GM18861 (cell line): ENCODE results near the gene SPATA31E1.
"Not testable (repeated sequence)": the region's sequence is repeated elsewhere in the genome, so short reads cannot be mapped to it uniquely, and the experiment has no call there.

ENCODE experiments used
- ATAC-seq: cut with Tn5 transposase; IDR thresholded peaks from one replicate; pipeline ENCODE4 v1.9.1; 2021; ENCODE audit not compliant: unreplicated experiment

SPATA31E1 gene

DNA sequence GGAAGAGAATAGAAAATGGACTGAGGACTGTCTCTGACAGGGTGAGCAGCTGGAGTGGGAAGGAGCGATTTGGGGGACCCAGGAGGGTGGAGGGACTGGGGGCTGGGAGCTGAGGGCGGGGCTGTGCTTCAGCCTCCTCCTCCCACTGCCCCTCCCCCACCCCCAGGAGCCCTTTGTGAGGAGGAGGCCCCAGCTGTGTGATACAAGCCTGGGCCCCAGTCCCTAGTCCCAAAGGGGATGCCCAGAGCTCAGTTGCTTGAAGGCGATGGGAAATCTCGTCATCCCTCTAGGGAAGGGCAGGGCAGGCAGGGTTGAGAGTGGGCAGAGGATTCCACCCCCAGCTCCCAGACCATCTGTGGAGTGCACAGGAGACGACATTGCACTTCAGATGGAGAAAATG lies at the start of gene SPATA31E1:
Gene SPATA31E1 (plus strand): TSS at position 251 of the 400 bp plus-strand sequence. CDS start 15 bp downstream, at position 266.
- no peak for ATAC-seq

DNA sequence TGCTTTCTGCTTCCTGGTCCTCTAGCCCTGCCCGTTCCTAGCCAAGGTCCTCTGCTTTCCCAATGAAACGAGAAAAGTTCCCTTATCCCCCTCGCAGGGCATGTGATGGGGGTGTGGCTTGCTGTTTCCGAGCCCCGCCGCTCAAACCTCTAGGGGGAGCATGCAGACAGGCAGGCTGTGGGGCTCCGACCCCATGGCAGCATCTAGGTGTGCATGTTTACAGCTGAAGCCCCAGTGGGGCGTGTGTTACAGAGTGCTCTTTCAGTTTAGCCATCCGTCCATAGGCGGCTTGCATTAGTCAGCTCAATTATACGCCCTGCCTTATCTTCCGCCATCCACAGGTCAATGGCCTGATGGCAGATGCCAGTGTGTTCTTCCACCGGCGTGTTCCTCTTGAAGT lies 48.3 kb upstream of the SPATA31E1 start:
- no peak for ATAC-seq

DNA sequence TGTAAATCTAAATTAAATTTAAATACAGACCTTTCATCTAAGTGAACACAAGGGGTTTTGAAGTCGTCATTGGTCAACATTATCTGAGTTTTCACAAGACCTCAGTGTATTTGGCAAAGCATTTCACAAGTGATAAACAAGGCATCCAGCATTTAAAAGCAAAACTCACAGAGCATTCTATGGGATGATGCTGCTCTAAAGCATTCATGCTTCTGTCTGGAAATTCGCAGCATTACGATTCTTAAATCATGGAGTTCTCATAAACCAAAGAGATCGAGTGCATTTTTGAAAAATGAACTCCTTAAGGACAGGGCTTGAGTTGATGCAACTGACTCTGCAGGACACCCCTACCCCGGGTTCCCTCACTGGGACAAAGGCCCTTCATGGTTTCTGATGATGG lies 46.1 kb upstream of the SPATA31E1 start:
- no peak for ATAC-seq

DNA sequence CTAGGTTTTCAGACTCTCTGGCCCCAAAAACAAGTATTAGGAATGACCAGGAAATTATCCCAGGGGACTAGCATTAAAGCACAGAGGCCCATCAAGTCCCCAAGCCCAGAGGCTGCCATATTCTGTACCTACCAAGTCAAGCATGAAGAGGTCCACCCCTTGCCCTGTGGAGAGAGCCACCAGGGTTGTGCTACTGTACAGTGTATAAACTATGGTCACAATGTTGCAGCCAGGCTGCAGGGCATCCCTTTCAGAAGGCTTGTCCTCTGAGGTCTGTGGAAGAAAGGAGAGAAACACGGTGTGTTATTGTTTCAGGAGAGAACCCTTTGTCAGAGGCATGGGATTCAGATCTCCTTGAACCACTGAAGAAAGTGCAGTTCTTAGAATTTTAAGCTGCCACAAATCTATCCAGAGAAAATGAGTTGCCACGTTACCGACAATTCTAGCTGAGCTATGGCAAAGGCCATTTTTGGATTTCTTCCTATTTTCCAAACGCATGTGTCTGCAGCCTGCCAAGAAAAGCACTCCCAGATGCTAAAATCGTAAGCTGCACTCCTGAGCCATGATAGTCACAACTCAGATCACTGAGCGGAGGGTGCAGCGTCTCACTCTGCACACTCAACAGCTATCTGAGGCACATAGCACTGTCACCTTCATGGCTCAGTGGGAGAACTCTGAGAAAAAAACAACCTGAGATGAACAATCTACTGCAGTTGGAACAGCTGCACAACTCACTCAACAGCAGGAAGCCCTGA lies 45.5 kb upstream of the SPATA31E1 start:
- ATAC-seq = no peak

DNA sequence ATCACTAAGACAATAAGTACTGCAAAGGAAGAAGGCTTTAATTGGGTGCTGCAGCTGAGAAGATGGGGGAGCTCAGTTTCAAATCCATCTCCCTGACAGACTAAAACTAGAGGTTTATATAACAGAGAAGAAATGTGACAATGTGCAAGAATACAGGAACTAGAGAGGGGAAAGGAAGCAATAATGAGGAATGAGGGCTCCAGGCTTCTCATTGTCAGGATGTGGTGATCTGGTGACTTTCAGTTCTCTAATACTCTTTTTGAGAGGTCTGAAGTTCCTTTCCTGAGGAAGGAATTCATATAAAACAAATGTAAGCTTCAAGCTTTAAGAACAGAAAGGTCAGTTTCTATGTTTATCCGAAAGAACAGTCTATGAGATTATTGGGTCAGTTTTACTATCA lies 42.5 kb upstream of the SPATA31E1 start:
- ATAC-seq = no peak

DNA sequence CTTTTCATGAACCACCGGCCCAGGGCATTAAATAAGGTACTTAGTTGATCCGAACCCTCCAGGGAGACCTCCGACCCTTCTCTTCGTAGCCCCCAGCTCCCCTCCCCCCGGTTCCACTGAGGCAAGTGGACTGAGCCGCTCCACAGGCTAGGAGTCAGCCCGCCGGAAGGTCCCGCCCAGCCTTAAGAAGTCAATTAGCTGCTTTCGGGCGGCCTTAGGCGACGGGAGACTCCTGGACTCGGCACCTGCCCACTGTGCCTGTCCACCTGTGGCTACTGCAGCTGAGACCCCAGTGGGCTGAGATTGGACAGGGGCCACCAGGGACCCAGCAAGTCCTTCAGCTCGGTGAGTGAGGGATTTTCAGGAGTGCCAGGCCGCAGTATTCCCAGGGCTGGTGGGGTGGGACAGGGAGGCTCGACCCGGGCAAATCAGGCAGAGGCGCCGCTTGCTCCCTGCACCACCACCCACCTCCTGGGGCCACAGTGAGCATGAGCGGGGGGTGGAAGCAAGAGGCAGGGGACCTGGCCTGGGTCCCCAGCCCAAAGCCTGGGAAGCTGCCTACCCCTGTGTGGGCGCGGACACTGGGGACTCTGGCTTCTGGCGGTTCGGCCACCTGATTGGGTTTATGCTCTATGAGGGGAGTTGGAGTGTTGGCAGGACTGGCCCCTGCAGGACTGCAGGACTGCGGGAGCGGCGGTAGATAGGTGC lies 39.6 kb upstream of the SPATA31E1 start:
- no peak for ATAC-seq

DNA sequence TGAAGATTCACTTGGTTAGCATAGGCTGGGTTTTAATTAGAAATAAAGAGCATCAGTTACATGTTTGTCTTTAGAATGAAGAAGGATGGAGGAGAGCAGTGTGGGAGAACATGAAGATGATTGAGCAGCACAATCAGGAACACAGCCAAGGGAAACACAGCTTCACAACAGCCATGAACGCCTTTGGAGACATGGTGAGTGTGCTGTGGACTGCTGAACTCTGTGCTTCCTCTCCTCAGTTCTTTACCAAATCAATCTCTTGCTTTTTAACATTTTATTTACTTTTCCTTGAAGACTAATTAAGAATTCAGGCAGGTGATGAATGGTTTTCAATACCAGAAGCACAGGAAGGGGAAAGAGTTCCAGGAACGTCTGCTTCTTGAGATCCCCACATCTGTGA lies 38.2 kb upstream of the SPATA31E1 start:
- no peak for ATAC-seq

DNA sequence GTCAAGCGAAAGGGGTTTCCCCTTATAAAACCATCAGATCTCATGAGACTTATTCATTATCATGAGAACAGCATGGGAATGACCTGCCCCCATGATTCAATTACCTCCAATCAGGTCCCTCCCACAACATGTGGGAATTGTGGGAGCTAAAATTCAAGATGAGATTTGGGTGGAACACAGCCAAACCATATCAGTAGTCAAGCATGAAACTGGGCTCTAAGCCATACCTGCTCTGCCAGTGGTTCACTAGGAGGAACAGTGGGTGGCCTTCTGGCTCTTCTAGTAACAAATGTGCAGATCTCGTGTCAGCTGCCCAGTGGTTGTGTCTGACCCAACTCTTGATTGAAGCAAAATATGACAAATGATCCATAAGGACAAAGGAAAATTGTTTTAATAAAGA lies 34.9 kb upstream of the SPATA31E1 start:
- ATAC-seq = not testable (repeated sequence)

DNA sequence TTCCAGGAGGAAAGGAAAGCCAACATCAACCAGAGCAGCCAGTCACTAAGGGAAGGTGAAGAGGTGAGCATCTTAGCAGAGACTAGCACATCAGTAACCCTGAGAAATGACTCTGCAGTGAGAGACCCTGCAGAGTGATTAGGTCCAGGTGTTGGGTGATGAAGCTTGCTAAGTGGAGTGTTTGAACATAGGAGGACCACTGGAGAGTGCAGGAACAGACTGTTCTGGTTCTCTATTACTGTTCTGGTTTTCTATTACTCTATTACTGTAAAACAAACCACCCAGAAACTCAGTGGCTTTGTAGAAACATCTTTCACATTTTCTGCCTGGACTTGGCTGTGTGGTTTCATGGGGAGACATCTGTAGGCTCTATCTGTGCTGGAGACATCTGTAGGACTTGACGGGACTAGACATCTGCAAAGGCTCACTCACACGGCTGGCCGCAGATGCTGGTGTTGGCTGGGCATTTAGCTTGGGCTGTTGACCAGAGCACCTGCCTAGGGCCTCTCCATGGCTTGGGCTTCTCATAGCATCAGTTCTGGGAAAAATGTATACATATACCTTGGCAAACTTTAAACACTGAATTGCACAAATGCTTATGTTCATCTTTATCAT lies 33.4 kb upstream of the SPATA31E1 start:
- ATAC-seq = no peak

DNA sequence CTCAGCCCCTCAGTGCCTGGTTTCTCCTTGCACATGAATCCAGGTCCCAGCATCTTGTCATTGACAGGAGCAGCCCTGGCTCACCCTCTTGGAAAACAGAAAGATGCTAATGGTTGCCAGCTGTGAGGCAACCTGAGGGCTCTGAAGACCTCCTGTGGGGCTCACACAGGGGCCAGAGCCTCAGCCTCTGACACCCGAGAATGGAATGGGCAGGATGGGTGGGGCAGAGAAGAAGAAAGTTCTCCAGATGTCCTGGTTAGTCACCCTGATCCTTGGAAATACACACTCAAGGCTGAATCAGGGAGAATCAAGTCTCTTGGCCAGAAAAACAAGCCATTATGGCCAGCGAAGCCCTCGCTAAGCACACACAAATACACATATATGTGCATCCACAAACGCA lies 32.3 kb upstream of the SPATA31E1 start:
- no peak for ATAC-seq

DNA sequence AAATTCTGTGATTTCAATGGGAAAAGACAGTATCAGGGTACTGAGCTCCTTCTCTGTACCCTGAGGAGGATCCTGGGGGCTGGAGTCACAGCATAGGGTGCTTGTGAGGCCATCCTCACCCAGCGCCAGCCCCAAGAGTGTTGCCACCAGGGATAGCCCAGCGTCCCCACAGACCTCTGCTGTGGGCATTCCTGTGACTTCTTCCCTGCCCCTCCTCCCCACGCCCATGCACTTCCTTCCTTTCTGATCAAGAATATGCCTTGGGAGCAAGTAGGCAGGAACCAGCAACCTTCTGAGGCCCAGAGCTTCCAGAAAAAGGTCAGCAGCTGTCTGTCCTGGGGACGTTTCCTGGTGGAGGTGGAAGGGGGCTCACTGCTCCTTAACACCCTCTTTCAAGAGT lies 31.5 kb upstream of the SPATA31E1 start:
- ATAC-seq = not testable (repeated sequence)

DNA sequence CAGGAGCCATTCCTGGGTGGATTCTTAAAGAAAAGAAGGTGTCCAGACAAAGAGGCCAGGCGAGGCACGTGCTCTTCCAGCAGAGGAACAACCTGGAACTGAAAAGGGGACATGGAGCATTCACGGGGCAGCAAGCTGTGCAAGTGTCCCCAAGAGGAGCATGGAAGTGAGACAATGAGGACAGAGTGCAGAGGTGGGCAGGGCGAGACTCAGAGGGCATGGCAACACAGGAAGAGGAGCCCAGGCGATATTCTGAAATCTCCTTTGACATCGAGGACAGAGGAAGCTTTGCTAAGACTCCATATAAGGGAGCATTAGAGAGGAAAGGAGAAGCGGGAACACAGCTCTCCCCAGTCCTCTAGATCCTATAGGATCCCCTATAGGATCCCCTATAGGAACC lies 29.4 kb upstream of the SPATA31E1 start:
- ATAC-seq = no peak

DNA sequence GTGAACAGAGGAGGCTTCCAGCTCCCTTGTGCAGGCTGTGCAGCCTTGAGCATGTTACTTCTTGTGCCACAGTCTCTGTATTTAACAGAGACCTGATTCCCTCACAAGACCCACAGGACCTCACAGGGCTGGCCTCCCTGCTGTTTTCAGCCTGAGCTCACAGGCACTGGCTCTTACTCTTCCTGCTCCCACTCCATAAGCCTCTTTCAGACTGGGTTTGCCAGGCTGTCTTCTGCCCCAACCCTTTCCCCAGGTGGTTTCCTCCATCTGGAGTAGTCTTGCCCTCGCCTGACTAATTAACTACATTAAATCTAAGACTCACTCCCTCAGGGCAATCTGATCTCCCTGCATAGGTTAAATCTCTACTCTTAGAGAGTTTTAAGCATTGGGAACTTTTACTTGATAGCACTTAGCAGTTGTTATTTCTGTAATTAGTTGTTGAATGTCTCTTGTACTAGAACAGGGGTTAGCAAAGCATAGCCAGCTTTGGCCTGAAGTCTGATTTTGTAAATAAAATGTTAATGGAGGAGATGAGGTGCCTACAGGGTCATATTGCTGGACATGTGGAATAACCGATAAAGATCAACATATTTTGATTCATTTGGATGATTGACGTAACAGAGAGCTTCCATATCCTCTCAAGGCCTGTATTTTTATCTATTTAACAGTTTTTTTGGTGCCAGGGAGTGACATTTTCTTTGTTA lies 28.6 kb upstream of the SPATA31E1 start:
- ATAC-seq = no peak

DNA sequence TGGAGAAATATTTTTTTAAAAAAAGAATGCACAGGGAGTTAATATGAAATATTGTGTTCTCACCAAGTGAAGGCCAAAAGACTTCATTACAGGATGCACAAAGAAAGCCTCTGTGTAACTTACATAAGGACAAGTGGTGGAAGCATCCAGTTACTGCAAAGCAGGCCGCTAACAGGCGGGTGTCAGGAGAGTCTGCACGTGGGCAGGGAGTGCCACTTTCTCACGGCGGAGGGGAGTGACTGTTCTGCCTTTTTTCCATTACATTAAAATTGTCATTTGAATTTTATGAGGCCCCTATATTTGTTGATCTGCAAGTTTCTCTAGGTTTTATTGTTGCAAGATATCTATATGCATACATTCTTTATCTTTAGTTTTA lies 28.1 kb upstream of the SPATA31E1 start:
- ATAC-seq = no peak

DNA sequence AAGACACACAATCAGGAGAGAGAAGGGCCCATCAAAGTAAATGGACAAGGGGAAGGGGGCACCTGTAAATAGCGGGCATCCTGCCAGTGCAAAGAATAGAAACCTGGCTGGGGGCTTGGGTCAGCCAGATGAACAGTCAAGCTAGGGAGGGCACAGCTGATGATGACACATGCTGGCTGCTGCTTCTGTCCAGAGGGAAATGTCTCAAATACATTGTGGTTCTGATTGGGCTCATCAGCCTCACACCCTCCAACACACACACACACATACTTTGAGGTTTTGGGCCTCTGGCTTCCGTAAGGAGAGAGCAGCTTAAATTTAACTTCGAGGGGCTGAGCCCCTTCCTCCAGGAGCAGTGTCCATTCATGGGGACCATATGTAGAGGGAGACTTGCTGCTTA lies 27.6 kb upstream of the SPATA31E1 start:
- ATAC-seq = no peak

DNA sequence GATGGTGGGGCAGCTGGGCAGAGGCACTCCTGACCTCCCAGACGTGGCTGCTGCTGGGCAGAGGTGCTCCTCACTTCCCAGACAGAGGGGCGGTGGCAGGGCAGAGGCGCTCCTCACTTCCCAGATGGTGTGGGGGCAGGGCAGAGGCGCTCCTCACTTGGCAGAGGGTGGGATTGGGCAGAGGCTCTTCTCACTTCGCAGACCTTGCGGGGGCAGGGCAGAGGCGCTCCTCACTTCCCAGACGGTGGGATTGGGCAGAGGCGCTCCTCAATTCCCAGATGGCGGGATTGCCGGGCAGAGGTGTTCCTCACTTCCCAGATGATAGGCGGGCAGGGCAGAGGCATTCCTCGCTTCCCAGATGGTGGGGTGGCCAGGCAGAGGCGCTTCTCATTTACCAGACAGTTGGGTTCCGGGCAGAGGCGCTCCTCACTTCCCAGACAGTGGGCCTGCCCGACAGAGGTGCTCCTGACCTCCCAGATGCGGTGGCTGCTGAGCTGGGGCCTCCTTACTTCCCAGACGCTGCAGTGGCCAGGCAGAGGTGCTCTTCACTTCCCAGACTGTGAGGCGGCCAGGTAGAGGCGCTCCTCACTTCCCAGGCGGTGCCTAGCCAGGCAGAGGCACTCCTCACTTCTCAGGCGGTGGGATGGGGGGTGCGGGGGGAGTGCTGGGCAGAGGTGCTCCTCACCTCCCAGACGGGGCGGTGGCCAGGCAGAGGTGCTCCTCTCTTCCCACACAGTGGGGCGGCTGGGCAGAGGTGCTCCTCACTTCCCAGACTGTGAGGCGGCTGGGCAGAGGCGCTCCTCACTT lies 25.3 kb upstream of the SPATA31E1 start:
- no peak for ATAC-seq

DNA sequence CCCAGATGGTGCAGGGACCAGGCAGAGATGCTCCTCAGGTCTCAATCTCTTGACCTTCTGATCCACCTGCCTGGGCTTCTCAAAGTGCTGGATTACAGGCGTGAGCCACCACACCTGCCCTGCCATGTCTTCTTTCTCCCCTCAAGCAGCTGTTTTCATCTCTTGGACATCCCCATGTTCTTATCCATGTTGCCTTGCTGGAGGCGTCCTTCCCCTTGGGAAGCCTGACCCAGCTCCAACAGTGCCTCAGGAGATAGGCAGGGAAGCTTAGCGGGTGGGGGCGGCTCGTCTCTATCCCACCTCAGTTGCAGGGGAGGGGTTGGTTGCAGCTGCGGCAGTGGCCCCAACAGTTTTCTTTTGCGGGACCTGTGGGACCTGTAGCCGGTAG lies 24.7 kb upstream of the SPATA31E1 start:
- ATAC-seq = no peak

DNA sequence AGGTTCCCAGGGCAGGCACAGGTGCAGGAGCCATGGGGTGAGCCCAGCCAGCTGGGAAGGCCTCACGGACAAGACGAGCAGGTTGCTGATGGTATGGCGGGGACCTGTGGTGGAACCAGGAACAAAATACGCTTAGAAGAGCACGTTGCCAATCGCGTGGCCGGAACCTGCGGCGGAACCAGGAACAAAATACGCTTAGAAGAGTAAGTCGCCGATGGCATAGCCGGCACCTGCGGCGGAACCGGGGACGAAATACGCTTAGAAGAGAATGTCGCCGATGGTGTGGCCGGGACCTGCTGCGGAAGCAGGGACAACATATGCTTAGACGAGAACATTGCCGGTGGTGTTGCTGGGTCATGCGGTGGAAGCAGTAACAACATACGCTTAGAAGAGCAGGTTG lies 23.5 kb upstream of the SPATA31E1 start:
- no peak for ATAC-seq

DNA sequence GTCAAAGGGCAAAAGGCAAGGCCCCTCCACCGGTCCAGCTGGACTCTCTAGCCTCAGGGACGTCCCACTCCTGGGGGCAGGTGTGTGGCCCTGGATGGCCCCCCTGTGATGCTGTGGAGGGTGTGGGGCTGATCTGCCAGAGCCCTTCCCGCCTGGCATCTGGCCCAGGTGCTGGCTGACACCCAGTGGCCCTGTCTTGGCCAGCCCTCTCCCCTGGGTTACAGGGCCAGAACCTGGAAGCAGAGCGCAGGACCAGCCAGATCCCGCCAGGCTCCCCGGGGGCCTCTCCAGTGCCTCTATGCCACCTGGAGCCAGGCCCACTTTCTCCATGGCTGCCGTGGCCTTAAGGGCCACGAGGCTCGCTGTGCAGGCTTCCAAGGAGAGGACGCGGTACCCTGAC lies 22.9 kb upstream of the SPATA31E1 start:
- ATAC-seq = no peak

DNA sequence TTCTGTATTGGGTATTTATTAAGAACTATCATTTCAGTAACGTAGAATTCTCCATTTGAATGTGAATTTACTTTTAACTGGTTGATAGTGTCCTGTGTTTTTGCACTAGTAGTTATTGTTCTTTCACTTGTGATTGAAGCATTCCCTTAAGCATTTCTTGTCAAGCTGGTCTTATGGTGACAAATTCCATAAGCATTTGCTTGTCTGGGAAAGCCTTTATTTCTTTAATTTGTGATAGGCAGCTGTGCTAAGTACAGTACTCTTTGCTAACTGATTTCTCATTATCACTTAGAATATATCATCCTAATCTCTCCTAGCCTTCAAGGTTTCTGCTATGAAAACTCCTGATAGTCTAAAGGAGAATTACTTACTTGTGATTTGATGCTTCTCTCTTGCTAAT lies 21.3 kb upstream of the SPATA31E1 start:
- no peak for ATAC-seq
